ENCODE data around the gene ZGLP1. TPM values are rescaled to one million over a fixed set of nuclear protein-coding genes. Genes with fewer than 3 reads are reported as not detected.
"Not testable (repeated sequence)": the region's sequence is repeated elsewhere in the genome, so short reads cannot be mapped to it uniquely, and the experiment has no call there.

Gene ZGLP1
- polyA plus RNA-seq (ENCODE audit: insufficient read length in 3 of 3), result 1 to 10 TPM; 2.9 to 3.9 (median 3.4) TPM

GRCh38 chr19:10309423-10309822, at the start of gene ZGLP1:
Gene ZGLP1 (minus strand): TSS chr19:10309815.
- DNase-seq (ENCODE audit: low read depth in 3 of 3, low spot score in 2 of 3), result no peak

GRCh38 chr19:10356431-10356830, 46.8 kb upstream of the ZGLP1 start:
- no peak for DNase-seq (ENCODE audit: low read depth in 3 of 3, low spot score in 2 of 3)

GRCh38 chr19:10353793-10354391, 44.3 kb upstream of the ZGLP1 start:
- no peak for DNase-seq (ENCODE audit: low read depth in 3 of 3, low spot score in 2 of 3)

- no peak for DNase-seq (ENCODE audit: low read depth in 3 of 3, low spot score in 2 of 3)
These were observed 43.4 kb upstream of the ZGLP1 start for GRCh38 chr19:10352764-10353671.

- DNase-seq (ENCODE audit: low read depth in 3 of 3, low spot score in 2 of 3), result no peak
These were observed 36.9 kb upstream of the ZGLP1 start for GRCh38 chr19:10346509-10346908.

GRCh38 chr19:10344780-10345179, 35.2 kb upstream of the ZGLP1 start:
- no peak for DNase-seq (ENCODE audit: low read depth in 3 of 3, low spot score in 2 of 3)

- DNase-seq (ENCODE audit: low read depth in 3 of 3, low spot score in 2 of 3), result no peak
These were observed 33.9 kb upstream of the ZGLP1 start for GRCh38 chr19:10343495-10343894.

- DNase-seq (ENCODE audit: low read depth in 3 of 3, low spot score in 2 of 3), result no peak
These were observed 30.4 kb upstream of the ZGLP1 start for GRCh38 chr19:10339977-10340376.

- no peak for DNase-seq (ENCODE audit: low read depth in 3 of 3, low spot score in 2 of 3)
These were observed 29.9 kb upstream of the ZGLP1 start, which contains the start of gene ICAM3 for GRCh38 chr19:10339380-10339960. Gene ICAM3 (minus strand): TSS chr19:10339624. CDS start chr19:10339614, 10 bp downstream.

- DNase-seq (ENCODE audit: low read depth in 3 of 3, low spot score in 2 of 3), result no peak
These were observed 29.3 kb upstream of the ZGLP1 start for GRCh38 chr19:10338940-10339339.

- DNase-seq (ENCODE audit: low read depth in 3 of 3, low spot score in 2 of 3), result not testable (repeated sequence)
These were observed 27.1 kb upstream of the ZGLP1 start for GRCh38 chr19:10336725-10337124.

- no peak for DNase-seq (ENCODE audit: low read depth in 3 of 3, low spot score in 2 of 3)
These were observed 25.9 kb upstream of the ZGLP1 start for GRCh38 chr19:10335352-10335985.

GRCh38 chr19:10334588-10335351, 25.2 kb upstream of the ZGLP1 start:
- DNase-seq (ENCODE audit: low read depth in 3 of 3, low spot score in 2 of 3), result peak in 2 of 3 donors; percentile 65 to 82

- DNase-seq (ENCODE audit: low read depth in 3 of 3, low spot score in 2 of 3), result no peak
These were observed 24.4 kb upstream of the ZGLP1 start for GRCh38 chr19:10333758-10334587.

- peak; percentile 85 to 94 (median 90) for DNase-seq (ENCODE audit: low read depth in 3 of 3, low spot score in 2 of 3)
These were observed 23.5 kb upstream of the ZGLP1 start, which contains the start of gene RAVER1 for GRCh38 chr19:10332965-10333757. Gene RAVER1 (minus strand): TSS chr19:10333529. CDS start chr19:10333507, 22 bp downstream.

- no peak for DNase-seq (ENCODE audit: low read depth in 3 of 3, low spot score in 2 of 3)
These were observed 22.7 kb upstream of the ZGLP1 start for GRCh38 chr19:10332158-10332964.

- DNase-seq (ENCODE audit: low read depth in 3 of 3, low spot score in 2 of 3), result no peak
These were observed 19.9 kb upstream of the ZGLP1 start for GRCh38 chr19:10329555-10329954.

Measured in right renal cortex interstitium (tissue), 3 donors.